OCI-M1 (cell line): ENCODE measurements around the gene ARTN.

Experiments used
- DNase-seq: peaks from one replicate; lab custom pipeline; 2025; lab: John Stamatoyannopoulos, UW

ARTN gene

DNA sequence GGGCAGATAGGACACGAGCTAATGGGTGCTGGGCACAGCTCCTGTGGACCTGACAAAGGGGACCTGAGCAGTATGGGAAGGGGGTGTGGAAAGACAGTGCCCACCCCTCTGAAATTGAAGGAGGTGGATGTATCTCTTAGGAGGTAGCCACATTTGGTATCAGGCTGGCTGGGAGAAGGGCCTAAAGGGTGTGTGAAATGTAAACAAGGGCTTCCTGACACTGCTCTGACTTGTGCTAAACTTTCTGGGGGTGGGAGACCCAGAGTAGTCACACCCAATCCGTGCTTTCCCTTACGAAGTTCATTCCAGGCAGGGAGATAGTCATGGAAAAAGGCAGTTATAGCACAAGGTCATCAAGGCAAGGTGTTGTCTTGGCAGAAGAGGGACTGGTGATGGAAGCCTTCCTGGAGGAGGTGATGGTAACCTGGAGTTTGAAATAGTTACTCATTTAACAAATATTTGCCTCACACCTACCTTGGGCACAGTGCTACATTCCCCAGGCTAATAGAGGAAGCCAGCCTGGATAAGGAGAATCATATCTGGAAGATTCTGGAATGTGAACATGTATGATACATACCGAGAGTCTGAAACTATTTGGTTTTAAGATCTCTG is 52.5 kb downstream of the ARTN start:
- no peak for DNase-seq

DNA sequence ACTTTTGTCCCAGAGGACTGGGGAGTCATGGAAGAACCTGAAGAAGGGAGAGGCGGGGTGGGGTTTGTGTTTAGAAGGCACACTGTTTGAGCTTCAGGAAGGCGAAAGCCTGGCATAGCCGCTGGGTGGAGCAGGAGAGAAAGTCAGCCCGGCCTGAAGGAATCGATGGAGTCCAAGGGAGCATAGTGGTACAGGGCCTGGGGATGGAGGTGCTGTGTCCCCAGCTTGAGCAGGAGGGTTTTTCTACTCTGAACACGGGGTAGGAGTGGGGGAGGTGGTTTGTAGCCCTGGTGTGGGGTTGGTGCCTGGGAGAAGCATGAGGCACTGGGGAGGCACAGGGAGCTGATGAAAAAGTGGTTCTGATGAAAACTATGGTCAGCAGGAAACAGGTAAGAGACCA is 53.1 kb downstream of the ARTN start:
- no peak for DNase-seq
